HepG2 (cell line): ENCODE results near the gene SESN1. TPM values are rescaled to one million over a fixed set of nuclear protein-coding genes. Genes with fewer than 3 reads are reported as not detected.

Experiments
- ATAC-seq: fragments of 200-7000 bp; cut with Tn5 transposase; 3 replicates; pipeline ENCODE4 v1.9.1; 2020; ENCODE audit warnings: mild to moderate bottlenecking, moderate library complexity
- BruUV-seq: library from RNA; stranded (reverse); fragments of 400-500 nt; replicated peaks from 2 replicates; lab custom pipeline; 2021; lab: Mats Ljungman, UMichigan
- CTCF ChIA-PET: fragments of 300-600 bp; formaldehyde crosslinking; extraction: SDS; loops from one replicate; lab custom pipeline; 2021; ENCODE audit warnings: low total read pairs, inconsistent platforms, low intra/inter-chr PET ratio; lab: Yijun Ruan, JAX
- POLR2A ChIA-PET: fragments of 350-600 bp; sonication (Branson Sonifier 250); formaldehyde crosslinking; loops from one replicate; lab custom pipeline; 2020; ENCODE audit warnings: antibody characterized with exemption, inconsistent platforms; lab: Yijun Ruan, JAX
- DNase-seq: peaks from one replicate; pipeline ENCODE4 v3.0.0-alpha.2; 2015; ENCODE audit warnings: low spot score
- FAIRE-seq: peaks from 3 replicates; lab custom pipeline; 2011; peaks lifted over from hg19 to GRCh38; lab: Jason Lieb, UNC
- H2AFZ ChIP-seq: one replicate; pipeline ENCODE4 v1.6.1; 2011; ENCODE audit warnings: low read length, inconsistent platforms
- H3K27ac ChIP-seq: fragments of 300-600 bp; 3 replicates; pipeline ENCODE4 v1.8.0; 2011; ENCODE audit warnings: mixed run types, mild to moderate bottlenecking, mixed read lengths, low read length, inconsistent platforms; ENCODE audit not compliant: insufficient read depth; ENCODE audit errors: extremely low read length
- H3K27me3 ChIP-seq, 2 experiments: fragments of 200-600 bp in 1 of 2; 2 replicates in 1 of 2; 3 replicates in 1 of 2; pipeline versions ENCODE4 v1.6.0 to v1.8.0; 2011; ENCODE audit warnings: low read length in 2 of 2, mild to moderate bottlenecking in 2 of 2, moderate library complexity in 2 of 2, inconsistent platforms in 1 of 2; ENCODE audit not compliant: insufficient read depth in 2 of 2, control insufficient read depth in 1 of 2
- H3K36me3 ChIP-seq, 2 experiments: fragments of 200-600 bp in 1 of 2; replicated peaks in 1 of 2; 2 replicates in 1 of 2; 3 replicates in 1 of 2; pipeline versions ENCODE4 v1.5.1 to v1.8.0; 2011; ENCODE audit warnings: low read length in 2 of 2, inconsistent platforms in 1 of 2; ENCODE audit not compliant: insufficient read depth in 2 of 2, control insufficient read depth in 1 of 2
- H3K4me1 ChIP-seq: 2 replicates; pipeline ENCODE4 v1.5.1; 2012; ENCODE audit warnings: low read length, inconsistent platforms; ENCODE audit not compliant: insufficient read depth
- H3K4me2 ChIP-seq: 2 replicates; pipeline ENCODE4 v1.6.0; 2011; ENCODE audit warnings: low read depth, low read length, inconsistent platforms
- H3K4me3 ChIP-seq, 3 experiments: fragments of 200-600 bp in 1 of 3; sonication (generic), shearing (Covaris generic) in 1 of 3; replicated peaks in 1 of 3; 2 replicates each; pipeline ENCODE4 v1.5.1; 2011 to 2016; ENCODE audit warnings: low read length in 3 of 3, inconsistent platforms in 2 of 3, low read depth in 2 of 3, mild to moderate bottlenecking in 2 of 3, control low read depth in 1 of 3, mixed read lengths in 1 of 3; ENCODE audit not compliant: insufficient read depth in 1 of 3
- H3K79me2 ChIP-seq: one replicate; pipeline ENCODE4 v1.6.1; 2011; ENCODE audit warnings: low read length, inconsistent platforms; ENCODE audit not compliant: insufficient read depth
- H3K9ac ChIP-seq: 2 replicates; pipeline ENCODE4 v1.6.0; 2011; ENCODE audit warnings: mild to moderate bottlenecking, low read depth, low read length, inconsistent platforms; ENCODE audit not compliant: insufficient read depth
- H3K9me3 ChIP-seq: 2 replicates; pipeline ENCODE4 v1.5.1; 2012; ENCODE audit warnings: mild to moderate bottlenecking, low read length
- H4K20me1 ChIP-seq: 2 replicates; pipeline ENCODE4 v1.6.0; 2011; ENCODE audit warnings: inconsistent platforms, mild to moderate bottlenecking, low read length, moderate library complexity; ENCODE audit not compliant: insufficient read depth
- CBFB ChIP-seq: sonication (generic); formaldehyde crosslinking; IDR thresholded peaks from 2 replicates; pipeline ENCODE4 v1.4.0; 2020; ENCODE audit warnings: missing genetic modification reagents
- GABPB1 ChIP-seq: IDR thresholded peaks from 2 replicates; pipeline ENCODE4 v1.6.1; 2016; ENCODE audit warnings: mild to moderate bottlenecking, missing genetic modification reagents, moderate library complexity, missing compliant biosample characterization
- GATAD1 ChIP-seq: IDR thresholded peaks from 2 replicates; pipeline ENCODE4 v1.6.1; 2016; ENCODE audit warnings: missing genetic modification reagents, missing compliant biosample characterization
- HNF4A ChIP-seq: sonication (generic); formaldehyde crosslinking; IDR thresholded peaks from 2 replicates; pipeline ENCODE4 v1.4.0; 2020; ENCODE audit warnings: missing genetic modification reagents
- HNRNPLL ChIP-seq: fragments of 200-400 bp; formaldehyde crosslinking; IDR thresholded peaks from 2 replicates; pipeline ENCODE4 v1.6.1; 2017; ENCODE audit warnings: mild to moderate bottlenecking, low read depth, low read length; ENCODE audit not compliant: poor library complexity, severe bottlenecking
- IRF2 ChIP-seq: IDR thresholded peaks from 2 replicates; pipeline ENCODE4 v1.6.1; 2018; ENCODE audit warnings: missing genetic modification reagents, missing compliant biosample characterization
- ISL2 ChIP-seq: sonication (generic); formaldehyde crosslinking; IDR thresholded peaks from 2 replicates; pipeline ENCODE4 v1.5.0; 2020; ENCODE audit warnings: missing genetic modification reagents
- MTA3 ChIP-seq: sonication (generic); formaldehyde crosslinking; IDR thresholded peaks from 2 replicates; pipeline ENCODE4 v1.4.0; 2020; ENCODE audit warnings: missing genetic modification reagents
- NFE2 ChIP-seq: sonication (generic); formaldehyde crosslinking; IDR thresholded peaks from 2 replicates; pipeline ENCODE4 v1.4.0; 2020; ENCODE audit warnings: missing genetic modification reagents
- PCBP1 ChIP-seq: fragments of 200-400 bp; formaldehyde crosslinking; IDR thresholded peaks from 2 replicates; pipeline ENCODE4 v1.6.1; 2017; ENCODE audit warnings: mild to moderate bottlenecking, low read depth, low read length, borderline replicate concordance
- SYNCRIP ChIP-seq: fragments of 200-400 bp; formaldehyde crosslinking; IDR thresholded peaks from 2 replicates; pipeline ENCODE4 v1.6.1; 2018; ENCODE audit warnings: mild to moderate bottlenecking, low read depth, low read length; ENCODE audit not compliant: insufficient read depth
- TAF1 ChIP-seq: sonication (generic); formaldehyde crosslinking; IDR thresholded peaks from 2 replicates; pipeline ENCODE4 v1.4.0; 2020; ENCODE audit warnings: missing genetic modification reagents
- TBP ChIP-seq: sonication (generic); formaldehyde crosslinking; IDR thresholded peaks from 2 replicates; pipeline ENCODE4 v1.5.0; 2020; ENCODE audit warnings: missing genetic modification reagents
- TGIF2 ChIP-seq: IDR thresholded peaks from 2 replicates; pipeline ENCODE4 v1.6.1; 2016; ENCODE audit warnings: control low read depth, missing compliant biosample characterization
- ZBTB8A ChIP-seq: sonication (generic); formaldehyde crosslinking; IDR thresholded peaks from 2 replicates; pipeline ENCODE4 v1.4.0; 2020; ENCODE audit warnings: mild to moderate bottlenecking, low read depth, missing genetic modification reagents, borderline replicate concordance
- ZC3H13 ChIP-seq: sonication (generic); formaldehyde crosslinking; IDR thresholded peaks from 2 replicates; pipeline ENCODE4 v1.8.1; 2023; ENCODE audit warnings: mild to moderate bottlenecking, missing genetic modification reagents, moderate library complexity
- ZMYM4 ChIP-seq: sonication (generic); formaldehyde crosslinking; IDR thresholded peaks from 2 replicates; pipeline ENCODE4 v1.8.1; 2023; ENCODE audit warnings: mild to moderate bottlenecking, missing genetic modification reagents
- ZNF17 ChIP-seq: sonication (generic); formaldehyde crosslinking; IDR thresholded peaks from 2 replicates; pipeline ENCODE4 v1.5.0; 2020; ENCODE audit warnings: mild to moderate bottlenecking, missing genetic modification reagents
- ZNF232 ChIP-seq: sonication (generic); formaldehyde crosslinking; IDR thresholded peaks from 2 replicates; pipeline ENCODE4 v1.4.0; 2020; ENCODE audit warnings: missing genetic modification reagents, borderline replicate concordance
- ZNF24 ChIP-seq: fragments of 450-650 bp; IDR thresholded peaks from 2 replicates; pipeline ENCODE4 v1.6.1; 2017; ENCODE audit warnings: antibody characterized with exemption, mild to moderate bottlenecking
- ZNF510 ChIP-seq: sonication (generic); formaldehyde crosslinking; IDR thresholded peaks from 2 replicates; pipeline ENCODE4 v1.4.0; 2020; ENCODE audit warnings: low read depth, mild to moderate bottlenecking, missing genetic modification reagents
- ZNF577 ChIP-seq: sonication (generic); formaldehyde crosslinking; IDR thresholded peaks from 2 replicates; pipeline ENCODE4 v1.4.0; 2020; ENCODE audit warnings: mild to moderate bottlenecking, low read depth, missing genetic modification reagents, borderline replicate concordance
- ZNF777 ChIP-seq: sonication (generic); formaldehyde crosslinking; IDR thresholded peaks from 2 replicates; pipeline ENCODE4 v1.4.0; 2020; ENCODE audit warnings: missing genetic modification reagents
- ZNF788 ChIP-seq: sonication (generic); formaldehyde crosslinking; IDR thresholded peaks from 2 replicates; pipeline ENCODE4 v1.5.0; 2020; ENCODE audit warnings: mild to moderate bottlenecking, missing genetic modification reagents, borderline replicate concordance
- WGBS: methylation state at CpG from one replicate; pipeline ENCODE4 v1.1.6; 2017; ENCODE audit warnings: low lambda C conversion rate; 5-methylcytosine and 5-hydroxymethylcytosine counted together
- in situ Hi-C: cut with HindIII; loops from 2 replicates; pipeline ENCODE4 v1.10.0; 2017; ENCODE audit warnings: low pct_unique_long_range_greater_than_20kb; ENCODE audit not compliant: extremely low pct_ligation_motif_present
- intact Hi-C: fragments of 100-400 bp; cut with micrococcal nuclease; formaldehyde crosslinking; loops from one replicate; pipeline ENCODE4 v1.10.0; 2022; ENCODE audit not compliant: unreplicated experiment
- polyA plus RNA-seq, 8 experiments: library from polyadenylated mRNA; depleted of rRNA in 3 of 8; stranded (reverse) in 7 of 8; unstranded in 1 of 8; fragments of >200 nt; fragmentation: Illumina TruSeq in 4 of 8; extraction: Trizol in 4 of 8; gene quantifications; 2 replicates each; pipeline versions ENCODE4 v1.2.1 to v1.2.3, GENCODE V29; 2011 to 2016; ENCODE audit warnings: low read depth in 4 of 8, missing spikeins in 1 of 8, mixed read lengths in 1 of 8; ENCODE audit not compliant: insufficient read depth in 1 of 8
- total RNA-seq, 5 experiments: library from RNA; depleted of rRNA; stranded (reverse); fragments of >200 nt; fragmentation: Illumina TruSeq; extraction: Trizol; gene quantifications; 2 replicates each; pipeline ENCODE4 v1.2.3, GENCODE V29; 2016; ENCODE audit warnings: low read depth in 1 of 5

The SESN1 gene
- total and polyA plus RNA-seq, 2 of the 13 experiments (the other 11 are each of a cell fraction or from before 2014, with no cell fraction given) = 24.9 to 44.7 TPM

DNA sequence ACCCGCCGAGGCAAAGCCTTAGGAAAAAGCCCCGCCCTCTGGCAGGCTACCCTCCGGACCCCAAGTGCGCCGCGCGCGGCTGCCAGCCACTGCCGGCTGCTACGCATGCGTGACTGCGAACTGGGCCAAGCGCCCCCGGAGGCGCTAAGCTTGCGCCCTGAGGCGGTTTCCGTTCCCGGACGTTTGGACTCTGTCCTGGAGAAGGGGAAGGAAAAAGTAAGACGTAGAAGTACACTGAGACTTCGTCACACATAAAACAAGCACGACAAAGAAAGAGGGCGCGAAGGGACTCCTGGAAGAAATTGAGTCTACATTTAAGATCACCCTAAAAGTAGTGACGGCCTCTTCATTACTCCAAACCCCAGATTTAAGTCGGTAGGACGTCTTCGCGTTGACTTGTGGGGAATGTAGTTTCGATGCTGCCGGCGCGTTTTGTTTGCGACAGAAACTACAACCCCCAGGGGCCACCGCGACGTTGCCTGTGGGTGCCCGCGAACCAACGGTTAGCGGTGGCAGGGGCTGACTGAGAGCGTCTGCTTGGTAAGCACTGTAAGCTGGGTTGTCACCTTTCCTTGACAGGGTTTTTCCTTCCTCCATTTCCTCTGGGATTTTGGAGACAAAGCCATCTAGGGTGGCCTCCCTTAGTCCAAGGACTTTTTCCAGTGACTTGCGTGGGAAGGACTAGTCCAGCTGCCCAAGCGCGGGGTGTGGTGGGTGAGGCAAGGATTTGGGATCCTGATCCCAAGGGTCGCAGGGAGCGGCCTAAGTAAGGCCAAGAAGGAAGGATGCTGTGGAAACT is 589 bp upstream of the SESN1 start, which contains the start of gene CEP57L1:
Gene CEP57L1 (plus strand): TSS at position 472 of the 799 bp plus-strand sequence. CDS start 49,715 bp downstream, outside the sequence.
- Histone ChIP-seq H2AFZ (peak within 1 kb of the TSS; percentile 97), H4K20me1 (peaks cover 12% of the 10 kb centered on the region), H3K9me3 (no peaks in the 10 kb centered on the region), H3K79me2 (peaks cover 47% of the 10 kb centered on the region), H3K4me2 (peak within 1 kb of the TSS; percentile 89), H3K27me3 (no peaks in the 10 kb centered on the region; a peak in 1 of 5 replicates), H3K4me1 (peaks cover 45% of the 10 kb centered on the region), H3K27ac (peak within 1 kb of the TSS; percentile 96), H3K4me3 (peak within 1 kb of the TSS; percentile 74 to 98 (median 89)), H3K36me3 (no peaks in the 10 kb centered on the region), H3K9ac (peak within 1 kb of the TSS; percentile 89)
- TSS peak; percentile 74 for BruUV-seq
- peak; percentile 78 for FAIRE-seq
- intact Hi-C loops = loop anchor here (5.0 kb wide), 1 partner anchor 287 kb away; the partner anchor contains the start of gene CD164
- peak; percentile 81 for ATAC-seq
- ChIA-PET POLR2A (interaction anchor here (0.9 to 2.4 kb wide), 16 partner anchors 13 to 1137 kb away, joined by 3 to 18 read pairs (median 5); partner anchors contain the start of genes ARMC2, FOXO3, SEC63 and SNX3), CTCF (no interaction called here)
- WGBS = under 1% methylated on average over 30 of the region's 49 CpGs
- in situ Hi-C loops = no loop called here
- DNase-seq = peak; percentile 93
- TF ChIP-seq ZBTB8A (CRISPR knock-in tag) = peak; percentile 96
- peak; percentile 90; the same call in 1 of the 2 replicates for TF ChIP-seq ZNF510
- no peak for TF ChIP-seq ZNF24
- TF ChIP-seq IRF2 (CRISPR knock-in tag) = peak; percentile 92
- TF ChIP-seq CBFB (CRISPR knock-in tag) = peak; percentile 70
- peak; percentile 45; the same call in 1 of the 2 replicates for TF ChIP-seq ZMYM4 (CRISPR knock-in tag)
- TF ChIP-seq ISL2 (CRISPR knock-in tag) = peak; percentile 42; the same call in 1 of the 2 replicates
- peak; percentile 88 for TF ChIP-seq GABPB1 (CRISPR knock-in tag)
- 0 out of 2 replicates have a peak, but pooled peaks have one; percentile 9 for TF ChIP-seq PCBP1
- TF ChIP-seq ZNF232 (CRISPR knock-in tag) = peak; percentile 28; the same call in 1 of the 2 replicates
- TF ChIP-seq SYNCRIP = no peak
- TF ChIP-seq HNF4A = no peak
- TF ChIP-seq HNRNPLL = peak; percentile 89
- TF ChIP-seq ZC3H13 (CRISPR knock-in tag) = no peak
- no peak for TF ChIP-seq NFE2 (CRISPR knock-in tag)
- TF ChIP-seq TAF1 (CRISPR knock-in tag) = peak; percentile 31; the same call in 1 of the 2 replicates
- TF ChIP-seq ZNF777 (CRISPR knock-in tag) = peak; percentile 18; the same call in 1 of the 2 replicates
- TF ChIP-seq ZNF17 (CRISPR knock-in tag) = no peak
- peak; percentile 91 for TF ChIP-seq GATAD1 (CRISPR knock-in tag)
- no peak for TF ChIP-seq MTA3
- TF ChIP-seq TBP = no peak
- TF ChIP-seq TGIF2 = 0 out of 2 replicates have a peak, but pooled peaks have one; percentile 36
- TF ChIP-seq ZNF577 (CRISPR knock-in tag) = 0 out of 2 replicates have a peak, but pooled peaks have one; percentile 74
- no peak for TF ChIP-seq ZNF788 (CRISPR knock-in tag)
